A204.1 (cell line): Measurements from ENCODE around the gene LIN52.

Experiments used
- FAIRE-seq: peaks from 2 replicates; lab custom pipeline; 2012; peaks lifted over from hg19 to GRCh38; lab: Jason Lieb, UNC

The LIN52 gene

GRCh38 chr14:74084277-74085046, at the start of gene LIN52, which contains the start of gene ALDH6A1:
LIN52 (plus strand) TSS chr14:74084956; CDS start chr14:74084975, 19 bp downstream.
ALDH6A1 (minus strand) TSS chr14:74084453; CDS start chr14:74084394, 59 bp downstream.
- peak; percentile 100 for FAIRE-seq

- FAIRE-seq = no peak
These were observed 49.2 kb upstream of the LIN52 start for GRCh38 chr14:74035556-74035955.

- FAIRE-seq = peak; percentile 97
These were observed 46.5 kb upstream of the LIN52 start for GRCh38 chr14:74038020-74038859.

- FAIRE-seq = no peak
These were observed 42.5 kb upstream of the LIN52 start for GRCh38 chr14:74042296-74042695.

- no peak for FAIRE-seq
These were observed 39.2 kb upstream of the LIN52 start for GRCh38 chr14:74045522-74045921.

- FAIRE-seq = no peak
These were observed 36.5 kb upstream of the LIN52 start for GRCh38 chr14:74048281-74048680.

- FAIRE-seq = no peak
These were observed 34.8 kb upstream of the LIN52 start for GRCh38 chr14:74049876-74050495.

GRCh38 chr14:74062809-74063150, 22.0 kb upstream of the LIN52 start:
- FAIRE-seq = no peak

GRCh38 chr14:74064426-74064825, 20.3 kb upstream of the LIN52 start:
- FAIRE-seq = no peak

GRCh38 chr14:74064883-74065282, 19.9 kb upstream of the LIN52 start:
- no peak for FAIRE-seq

GRCh38 chr14:74065746-74066575, 18.8 kb upstream of the LIN52 start:
- FAIRE-seq = no peak

GRCh38 chr14:74077401-74077800, 7.4 kb upstream of the LIN52 start:
- no peak for FAIRE-seq

- FAIRE-seq = no peak
These were observed 3.8 kb upstream of the LIN52 start for GRCh38 chr14:74080820-74081460.

- no peak for FAIRE-seq
These were observed 3.3 kb upstream of the LIN52 start for GRCh38 chr14:74081491-74081890.

- FAIRE-seq = no peak
These were observed 1.6 kb upstream of the LIN52 start for GRCh38 chr14:74083161-74083560.

GRCh38 chr14:74083784-74084276, 926 bp upstream of the LIN52 start:
- FAIRE-seq = no peak

- FAIRE-seq = no peak
These were observed 386 bp downstream of the LIN52 start for GRCh38 chr14:74085047-74085637.

- no peak for FAIRE-seq
These were observed 1.1 kb downstream of the LIN52 start for GRCh38 chr14:74085828-74086227.

GRCh38 chr14:74089251-74090020, 4.7 kb downstream of the LIN52 start:
- FAIRE-seq = no peak

GRCh38 chr14:74105381-74105780, 20.6 kb downstream of the LIN52 start:
- FAIRE-seq = no peak
